Measurements from ENCODE around the gene NUP214. TPM values are rescaled to one million over a fixed set of nuclear protein-coding genes. Genes with fewer than 3 reads are reported as not detected.

The NUP214 gene
- total and polyA plus RNA-seq, 2 of the 8 experiments (the other 6 are each of a cell fraction or from before 2014, with no cell fraction given), result 28.6 to 50.2 TPM

GRCh38 chr9:131193051-131193450 lies 67.7 kb downstream of the NUP214 start (continued):
- TF ChIP-seq ATF3 (IDR thresholded peaks at IDR 0.05; ENCODE audit: insufficient read depth, low read depth, low read length) (no peak), POU5F1 (IDR thresholded peaks at IDR 0.05; ENCODE audit: low read depth, low read length) (no peak), BRCA1 (IDR thresholded peaks at IDR 0.05; ENCODE audit: low read depth, low read length) (no peak), PHF8 (conservative IDR thresholded peaks at IDR 0.05; ENCODE audit: low read depth, low read length) (no peak), EGR1 (IDR thresholded peaks at IDR 0.05; ENCODE audit: borderline replicate concordance, low read depth, low read length) (no peak), CBX8 (IDR thresholded peaks at IDR 0.05; ENCODE audit: borderline replicate concordance, low read depth, low read length) (no peak)

Measured in H1 (cell line).